H9 (cell line): ENCODE measurements around the gene EXOSC1. TPM values are rescaled to one million over a fixed set of nuclear protein-coding genes. Genes with fewer than 3 reads are reported as not detected.

Experiments
- DNase-seq: peaks from one replicate; pipeline ENCODE4 v3.0.0-alpha.2; 2017
- H2AFZ ChIP-seq: one replicate; pipeline ENCODE4 v1.6.1; 2013; ENCODE audit warnings: mild to moderate bottlenecking, low read length, control low read depth, moderate library complexity
- H2AK5ac ChIP-seq: 2 replicates; pipeline ENCODE4 v1.6.1; 2013; ENCODE audit warnings: low read length, control low read depth, mixed read lengths; ENCODE audit not compliant: insufficient read length
- H2BK120ac ChIP-seq: one replicate; pipeline ENCODE4 v1.6.1; 2013; ENCODE audit warnings: low read depth, mild to moderate bottlenecking, low read length, control low read depth, inconsistent platforms; ENCODE audit not compliant: poor library complexity, severe bottlenecking
- H2BK12ac ChIP-seq: 2 replicates; pipeline ENCODE4 v1.6.1; 2013; ENCODE audit warnings: low read length, control low read depth, mixed read lengths, low read depth; ENCODE audit not compliant: insufficient read length
- H2BK15ac ChIP-seq: 2 replicates; pipeline ENCODE4 v1.6.1; 2013; ENCODE audit warnings: low read depth, low read length, control low read depth
- H2BK20ac ChIP-seq: one replicate; pipeline ENCODE4 v1.6.1; 2013; ENCODE audit warnings: low read depth, mild to moderate bottlenecking, low read length, control low read depth, inconsistent platforms; ENCODE audit not compliant: poor library complexity, severe bottlenecking
- H2BK5ac ChIP-seq: 2 replicates; pipeline ENCODE4 v1.6.1; 2013; ENCODE audit warnings: low read length, control low read depth, mixed read lengths; ENCODE audit not compliant: insufficient read length
- H3K14ac ChIP-seq: 2 replicates; pipeline ENCODE4 v1.6.1; 2013; ENCODE audit warnings: low read length, control low read depth; ENCODE audit not compliant: insufficient read depth
- H3K18ac ChIP-seq: 2 replicates; pipeline ENCODE4 v1.6.1; 2013; ENCODE audit warnings: low read depth, mild to moderate bottlenecking, mixed read lengths, low read length, control low read depth; ENCODE audit not compliant: insufficient read length
- H3K23ac ChIP-seq: 2 replicates; pipeline ENCODE4 v1.6.1; 2013; ENCODE audit warnings: low read length, control low read depth, mixed read lengths, low read depth; ENCODE audit not compliant: insufficient read length
- H3K23me2 ChIP-seq: 2 replicates; pipeline ENCODE4 v1.6.1; 2013; ENCODE audit warnings: low read depth, mild to moderate bottlenecking, mixed read lengths, low read length, control low read depth; ENCODE audit not compliant: insufficient read length, poor library complexity, severe bottlenecking
- H3K27ac ChIP-seq: 2 replicates; pipeline ENCODE4 v1.5.1; 2013; ENCODE audit warnings: low read length, control low read depth, mixed read lengths, low read depth; ENCODE audit not compliant: insufficient read length
- H3K27me3 ChIP-seq: 2 replicates; pipeline ENCODE4 v1.6.1; 2013; ENCODE audit warnings: low read length, control low read depth, inconsistent platforms; ENCODE audit not compliant: insufficient read depth
- H3K4ac ChIP-seq: 2 replicates; pipeline ENCODE4 v1.6.1; 2013; ENCODE audit warnings: low read depth, mild to moderate bottlenecking, control low read depth, inconsistent platforms, low read length, moderate library complexity
- H3K4me1 ChIP-seq: 2 replicates; pipeline ENCODE4 v1.6.1; 2013; ENCODE audit warnings: low read length, control low read depth, inconsistent platforms; ENCODE audit not compliant: insufficient read depth
- H3K4me2 ChIP-seq: 2 replicates; pipeline ENCODE4 v1.6.1; 2013; ENCODE audit warnings: low read length, control low read depth, mixed read lengths; ENCODE audit not compliant: insufficient read length, insufficient read depth
- H3K56ac ChIP-seq: 2 replicates; pipeline ENCODE4 v1.6.1; 2013; ENCODE audit warnings: low read depth, mild to moderate bottlenecking, mixed read lengths, low read length, control low read depth; ENCODE audit not compliant: insufficient read length
- H3K79me1 ChIP-seq: 2 replicates; pipeline ENCODE4 v1.6.1; 2013; ENCODE audit warnings: low read depth, mild to moderate bottlenecking, moderate library complexity, low read length, control low read depth, inconsistent platforms; ENCODE audit not compliant: insufficient read depth, poor library complexity, severe bottlenecking
- H3K79me2 ChIP-seq: 2 replicates; pipeline ENCODE4 v1.6.1; 2013; ENCODE audit warnings: low read length, control low read depth, inconsistent platforms; ENCODE audit not compliant: insufficient read depth
- H3K9ac ChIP-seq: 2 replicates; pipeline ENCODE4 v1.6.1; 2013; ENCODE audit warnings: low read length, control low read depth, mixed read lengths; ENCODE audit not compliant: insufficient read length; ENCODE audit errors: extremely low read depth
- H3K9me3 ChIP-seq: one replicate; pipeline ENCODE4 v1.6.1; 2013; ENCODE audit warnings: low read depth, low read length, inconsistent platforms; ENCODE audit not compliant: control insufficient read depth
- H3T11ph ChIP-seq: one replicate; pipeline ENCODE4 v1.6.1; 2013; ENCODE audit warnings: mild to moderate bottlenecking, low read length, control low read depth, inconsistent platforms
- H4K20me1 ChIP-seq: one replicate; pipeline ENCODE4 v1.6.1; 2013; ENCODE audit not compliant: control insufficient read depth, insufficient read length, insufficient read depth
- H4K5ac ChIP-seq: 2 replicates; pipeline ENCODE4 v1.6.1; 2013; ENCODE audit warnings: low read depth, mild to moderate bottlenecking, mixed read lengths, low read length, control low read depth; ENCODE audit not compliant: insufficient read length
- H4K8ac ChIP-seq: replicated peaks from 2 replicates; pipeline ENCODE4 v1.6.1; 2013; ENCODE audit warnings: low read length, control low read depth, mixed read lengths, low read depth; ENCODE audit not compliant: insufficient read length
- H4K91ac ChIP-seq: 2 replicates; pipeline ENCODE4 v1.6.1; 2013; ENCODE audit warnings: low read depth, mild to moderate bottlenecking, moderate library complexity, mixed read lengths, low read length, control low read depth; ENCODE audit not compliant: insufficient read length
- H3K27ac Mint-ChIP-seq, 3 experiments: 2 replicates in 2 of 3; 3 replicates in 1 of 3; pipeline ENCODE4 v1.8.0; 2020 to 2021; ENCODE audit warnings: mixed read lengths in 3 of 3, mild to moderate bottlenecking in 1 of 3, moderate library complexity in 1 of 3
- H3K27me3 Mint-ChIP-seq: 2 replicates; pipeline ENCODE4 v1.8.0; 2021; ENCODE audit warnings: low read depth, mild to moderate bottlenecking, moderate library complexity, mixed read lengths
- H3K36me3 Mint-ChIP-seq, 3 experiments: 2 replicates in 2 of 3; 3 replicates in 1 of 3; pipeline ENCODE4 v1.8.0; 2020 to 2021; ENCODE audit warnings: low read depth in 3 of 3, mixed read lengths in 3 of 3; ENCODE audit not compliant: insufficient read depth in 1 of 3
- H3K4me1 Mint-ChIP-seq, 2 experiments: 2 replicates each; pipeline ENCODE4 v1.8.0; 2020; ENCODE audit warnings: mixed read lengths in 2 of 2
- H3K4me3 Mint-ChIP-seq, 2 experiments: 2 replicates in 1 of 2; 3 replicates in 1 of 2; pipeline ENCODE4 v1.8.0; 2020 to 2021; ENCODE audit warnings: mild to moderate bottlenecking in 2 of 2, mixed read lengths in 2 of 2, moderate library complexity in 1 of 2
- H3K9me3 Mint-ChIP-seq, 2 experiments: 2 replicates in 1 of 2; 3 replicates in 1 of 2; pipeline ENCODE4 v1.8.0; 2020; ENCODE audit warnings: mild to moderate bottlenecking in 2 of 2, mixed read lengths in 2 of 2, moderate library complexity in 1 of 2
- WGBS: extraction: QIAGEN DNeasy Blood & Tissue Kit; methylation state at CpG from one replicate; pipeline ENCODE4 v1.1.7; 2013; ENCODE audit warnings: missing lambda C conversion rate, low lambda C conversion rate, mixed read lengths; ENCODE audit not compliant: insufficient read length; ENCODE audit errors: extremely low coverage; 5-methylcytosine and 5-hydroxymethylcytosine counted together
- total RNA-seq: library from RNA; stranded (reverse); gene quantifications from 2 replicates; pipeline ENCODE4 v1.2.1, GENCODE V29; 2021
- TF ChIP-seq, protein P1 (sequence below): fragments of 200-600 bp; sonication (generic); conservative IDR thresholded peaks from 3 replicates; pipeline ENCODE4 v1.8.0; 2021; ENCODE audit warnings: antibody characterized with exemption, mild to moderate bottlenecking

The EXOSC1 gene
- total RNA-seq, 1 experiment from 2014 or later = 66.4 TPM

GRCh38 chr10:97416565-97416964 lies 29.2 kb downstream of the EXOSC1 start:
- Mint-ChIP-seq H3K4me3 (no peak overlapping the region), H3K36me3 (no peaks in the 10 kb centered on the region), H3K9me3 (peaks cover 0 to 1% of the 10 kb centered on the region in 2 experiments; a peak in 1 of 5 replicates), H3K4me1 (peaks cover 20 to 29% of the 10 kb centered on the region in 2 experiments), H3K27me3 (no peaks in the 10 kb centered on the region), H3K27ac (peak overlapping the region in 2 of 3 experiments; percentile 13 to 45; a peak in 3 of 7 replicates)
- Histone ChIP-seq H2BK12ac (no peak overlapping the region), H3K18ac (no peak overlapping the region), H3K9me3 (no peaks in the 10 kb centered on the region), H3K23me2 (no peaks in the 10 kb centered on the region), H3K4ac (no peak overlapping the region), H3K27me3 (no peaks in the 10 kb centered on the region), H3K9ac (no peak overlapping the region), H4K91ac (no peak overlapping the region), H4K5ac (no peak overlapping the region), H3K79me1 (no peaks in the 10 kb centered on the region), H2BK5ac (no peak overlapping the region), H4K8ac (no peak overlapping the region), H3K4me2 (no peak overlapping the region), H2AK5ac (no peak overlapping the region), H3K56ac (no peak overlapping the region), H3T11ph (no peak overlapping the region), H3K23ac (no peak overlapping the region), H2BK20ac (no peak overlapping the region), H2BK15ac (no peak overlapping the region), H3K14ac (no peak overlapping the region), H4K20me1 (no peaks in the 10 kb centered on the region), H3K4me1 (peaks cover 4% of the 10 kb centered on the region), H3K27ac (no peak overlapping the region), H3K79me2 (no peaks in the 10 kb centered on the region), H2AFZ (no peak overlapping the region), H2BK120ac (no peak overlapping the region)
- no CpG with 5 or more reads among the region's 6 CpGs for WGBS
- TF ChIP-seq, protein P1, sequence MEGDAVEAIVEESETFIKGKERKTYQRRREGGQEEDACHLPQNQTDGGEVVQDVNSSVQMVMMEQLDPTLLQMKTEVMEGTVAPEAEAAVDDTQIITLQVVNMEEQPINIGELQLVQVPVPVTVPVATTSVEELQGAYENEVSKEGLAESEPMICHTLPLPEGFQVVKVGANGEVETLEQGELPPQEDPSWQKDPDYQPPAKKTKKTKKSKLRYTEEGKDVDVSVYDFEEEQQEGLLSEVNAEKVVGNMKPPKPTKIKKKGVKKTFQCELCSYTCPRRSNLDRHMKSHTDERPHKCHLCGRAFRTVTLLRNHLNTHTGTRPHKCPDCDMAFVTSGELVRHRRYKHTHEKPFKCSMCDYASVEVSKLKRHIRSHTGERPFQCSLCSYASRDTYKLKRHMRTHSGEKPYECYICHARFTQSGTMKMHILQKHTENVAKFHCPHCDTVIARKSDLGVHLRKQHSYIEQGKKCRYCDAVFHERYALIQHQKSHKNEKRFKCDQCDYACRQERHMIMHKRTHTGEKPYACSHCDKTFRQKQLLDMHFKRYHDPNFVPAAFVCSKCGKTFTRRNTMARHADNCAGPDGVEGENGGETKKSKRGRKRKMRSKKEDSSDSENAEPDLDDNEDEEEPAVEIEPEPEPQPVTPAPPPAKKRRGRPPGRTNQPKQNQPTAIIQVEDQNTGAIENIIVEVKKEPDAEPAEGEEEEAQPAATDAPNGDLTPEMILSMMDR = no peak
- DNase-seq = no peak
